HUDEP-2 (cell line): ENCODE data around the gene RTN1.

Experiments used
- DNase-seq, 76 experiments: peaks; one replicate each; lab custom pipeline; 2025; ENCODE audit not compliant: unreplicated experiment in 76 of 76; lab: John Stamatoyannopoulos, UW

RTN1 gene

GRCh38 chr14:59870277-59871165, at the start of gene RTN1:
TSS of gene RTN1 (minus strand) at chr14:59870776. CDS start at chr14:59870630, 146 bp downstream.
- no peak for DNase-seq

DNA sequence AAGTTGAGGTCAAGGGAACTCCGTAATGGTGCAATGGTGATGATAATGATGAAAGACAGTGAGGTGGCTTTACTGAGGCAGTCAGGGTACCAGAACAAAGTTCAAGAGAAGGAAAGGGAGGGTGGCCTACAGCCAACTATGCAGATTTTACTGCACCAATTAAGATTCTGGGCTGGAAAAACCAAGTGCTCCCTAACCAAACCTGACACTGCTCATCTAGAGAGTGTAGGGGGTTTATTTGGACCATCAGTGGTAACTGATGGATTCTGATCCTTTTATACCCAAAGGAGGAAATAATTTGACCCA, 49.8 kb upstream of the RTN1 start:
- DNase-seq = no peak

DNA sequence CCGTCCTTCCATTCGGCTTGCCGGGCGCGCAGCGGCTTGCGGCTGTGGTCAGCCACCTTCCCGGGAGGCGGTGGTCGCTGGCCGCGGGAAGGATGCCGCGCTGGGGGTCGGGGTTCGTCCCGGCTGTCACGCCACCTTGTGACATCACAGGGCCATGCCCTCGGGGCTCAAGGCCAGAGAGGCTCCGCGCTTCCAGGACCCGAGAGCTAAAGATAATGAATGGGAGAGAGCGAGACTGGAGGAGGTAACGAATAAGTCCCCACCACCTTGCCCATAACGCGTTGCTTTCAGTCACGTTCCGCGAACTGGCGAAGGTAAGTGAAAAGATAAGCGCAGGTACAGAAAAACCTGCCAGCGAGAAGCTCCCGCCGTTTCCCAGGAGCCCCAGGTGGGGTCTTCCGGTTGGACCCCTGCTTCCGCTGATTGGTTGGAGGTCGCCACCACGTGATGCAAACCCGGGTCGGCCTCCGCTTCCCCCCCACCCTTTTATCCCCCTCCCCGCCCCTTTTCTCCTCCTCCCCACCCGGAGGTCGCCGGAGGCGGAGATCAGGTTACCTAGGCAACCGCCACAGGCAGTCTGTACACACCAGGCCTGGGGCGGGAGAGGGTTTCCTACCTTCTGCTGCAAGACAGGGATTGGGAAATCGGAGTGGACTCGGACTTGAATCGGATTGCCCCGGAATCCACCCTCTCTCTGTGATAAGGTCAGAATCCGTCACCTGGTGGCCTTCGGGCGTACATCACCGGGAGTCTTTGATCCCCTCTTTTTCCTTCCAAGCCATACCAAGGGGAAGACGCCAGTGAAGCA, 49.2 kb upstream of the RTN1 start, which contains the start of gene LRRC9:
Gene LRRC9 (plus strand): TSS at position 575 of the 808 bp plus-strand sequence.
- DNase-seq = no peak

GRCh38 chr14:59918824-59919569, 48.4 kb upstream of the RTN1 start:
- no peak for DNase-seq

- DNase-seq = no peak
These were observed 42.6 kb upstream of the RTN1 start for GRCh38 chr14:59913187-59913586.

DNA sequence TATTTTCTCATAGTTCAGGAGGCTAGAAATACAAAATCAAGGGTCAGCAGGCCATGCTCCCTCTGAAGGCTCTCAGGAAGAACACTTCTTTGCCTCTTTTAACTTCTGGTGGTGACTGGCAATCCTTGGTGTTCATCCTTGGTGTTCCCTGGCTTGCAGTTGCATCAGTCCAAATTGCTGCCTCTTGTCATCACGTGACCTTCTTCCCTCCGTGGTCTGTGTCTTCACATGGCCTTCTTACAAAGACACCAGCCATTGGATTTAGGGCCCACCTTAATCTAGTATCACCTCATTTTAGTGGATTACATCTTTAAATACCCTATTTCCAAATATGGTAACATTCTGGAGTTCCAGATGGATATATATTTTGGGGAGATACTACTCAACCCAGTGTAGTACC, 41.9 kb upstream of the RTN1 start:
- no peak for DNase-seq

GRCh38 chr14:59905188-59905587, 34.6 kb upstream of the RTN1 start:
- DNase-seq = no peak

DNA sequence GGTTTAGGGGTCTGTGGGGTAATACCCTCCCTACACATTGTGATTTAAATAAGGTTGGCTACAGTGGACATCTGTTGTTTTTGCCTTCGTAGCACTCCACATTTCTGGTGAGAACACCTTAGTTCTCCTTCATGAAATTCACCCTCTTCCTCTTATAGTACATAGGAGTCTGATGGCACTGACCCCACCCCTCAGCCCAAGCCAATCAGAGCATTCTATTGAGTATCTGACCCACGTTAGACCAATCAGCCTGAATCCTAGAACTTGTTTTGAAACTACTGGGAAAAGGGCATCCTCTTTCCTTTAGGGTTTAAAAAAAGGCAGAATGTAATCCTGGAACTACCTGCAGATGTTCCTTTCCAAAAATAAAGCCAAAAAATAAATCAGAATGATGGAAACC, 33.6 kb upstream of the RTN1 start:
- no peak for DNase-seq

GRCh38 chr14:59900556-59900955, 30.0 kb upstream of the RTN1 start:
- DNase-seq = no peak

DNA sequence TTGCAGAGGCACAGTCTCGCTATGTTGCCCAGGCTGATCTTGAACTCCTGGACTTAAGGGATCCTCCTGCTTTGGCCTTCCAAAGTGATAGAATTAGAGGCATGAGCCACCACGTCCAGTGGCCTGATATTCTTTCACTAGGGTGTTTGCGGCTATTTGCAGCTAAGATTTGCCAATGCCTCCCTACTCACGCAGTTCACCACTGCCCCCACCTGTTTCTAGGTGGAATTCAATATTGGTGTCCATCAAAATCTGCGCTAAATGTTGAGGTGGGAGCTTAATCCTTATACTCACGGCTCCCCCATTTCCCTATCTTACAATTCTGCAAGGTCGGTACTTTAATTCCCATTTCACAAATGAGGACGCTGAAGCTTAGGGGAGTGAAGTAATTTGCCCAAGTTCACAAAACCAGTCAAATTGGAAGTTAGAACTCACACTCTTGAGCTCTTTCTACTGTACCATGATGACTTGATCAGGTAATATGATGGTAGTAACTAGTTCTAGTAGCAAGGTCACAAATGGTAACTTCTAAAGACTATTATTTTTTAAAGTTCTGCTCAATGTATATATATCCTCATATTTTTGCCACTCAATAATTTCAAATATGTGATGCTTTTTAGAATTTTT, 27.3 kb upstream of the RTN1 start:
- peak in 1 of 76 experiments; percentile 2 for DNase-seq

DNA sequence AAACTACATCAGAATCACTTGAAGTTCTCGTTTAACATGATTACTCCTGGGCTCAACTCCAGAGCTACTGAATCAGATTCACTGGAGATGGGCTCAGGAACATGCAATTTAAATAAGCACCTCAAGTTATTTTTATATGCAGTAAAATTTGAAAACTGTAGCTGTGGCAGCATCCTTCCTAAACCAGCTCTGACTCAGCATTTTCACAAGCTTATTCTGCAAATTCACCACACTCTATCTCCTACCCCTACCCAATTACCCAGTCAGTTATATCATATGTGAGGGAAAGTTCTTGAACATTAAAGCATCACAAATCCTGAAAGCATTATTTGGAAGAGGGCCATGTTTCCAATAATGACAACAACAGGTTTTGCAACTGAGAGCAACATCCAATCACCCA, 25.1 kb upstream of the RTN1 start:
- DNase-seq = no peak

DNA sequence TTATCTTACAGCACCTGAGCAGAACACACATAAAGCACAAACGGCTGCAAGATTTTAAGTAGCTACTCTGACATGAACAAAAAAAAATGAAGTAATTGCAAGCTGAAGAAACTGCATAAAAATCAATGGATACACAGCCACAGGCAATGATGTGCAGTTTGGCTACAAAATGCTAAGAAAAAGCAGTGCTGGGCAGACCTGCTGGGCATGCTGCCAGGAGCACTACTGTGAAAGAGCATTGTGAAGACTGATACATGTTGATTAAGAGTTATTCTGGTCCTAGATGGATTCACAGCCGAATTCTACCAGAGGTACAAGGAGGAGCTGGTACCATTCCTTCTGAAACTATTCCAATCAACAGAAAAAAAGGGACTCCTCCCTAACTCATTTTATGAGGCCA, 20.1 kb upstream of the RTN1 start:
- peak in 1 of 76 experiments; percentile 2 for DNase-seq

DNA sequence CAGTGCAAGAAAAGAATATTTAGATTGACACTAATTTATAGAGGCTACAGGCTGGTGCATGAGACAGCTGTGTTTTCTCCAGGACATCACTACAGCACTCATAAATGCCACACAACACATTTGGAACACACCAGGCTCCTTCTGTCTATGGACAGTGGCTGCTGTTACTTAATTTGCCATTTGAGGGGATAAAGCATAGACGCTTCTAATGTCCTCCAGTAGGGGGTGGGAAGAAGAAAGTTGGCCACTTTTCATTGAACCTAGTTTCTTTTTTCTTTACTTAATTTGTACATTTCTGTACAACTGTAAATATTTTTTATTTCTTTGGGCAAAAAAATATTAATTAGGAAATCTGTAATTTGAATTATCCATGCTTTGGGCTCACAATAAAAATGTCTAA, 12.4 kb upstream of the RTN1 start:
- DNase-seq = no peak

DNA sequence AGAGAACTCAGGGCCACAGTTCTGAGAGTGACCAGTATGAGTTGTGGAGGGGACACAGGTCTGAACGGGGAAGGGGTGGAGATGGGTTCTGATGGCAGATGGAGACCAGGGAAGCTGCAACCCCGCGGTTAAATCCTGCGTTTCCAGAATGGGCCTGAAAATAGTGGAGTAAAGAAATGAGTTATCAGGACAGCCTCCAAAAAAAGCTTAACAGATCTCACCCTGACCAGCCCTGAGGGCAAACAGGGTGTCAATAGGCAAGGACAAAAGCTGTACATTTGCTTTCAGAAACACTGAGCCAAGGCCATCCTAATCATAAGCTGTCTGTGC, 555 bp upstream of the RTN1 start:
- no peak for DNase-seq

DNA sequence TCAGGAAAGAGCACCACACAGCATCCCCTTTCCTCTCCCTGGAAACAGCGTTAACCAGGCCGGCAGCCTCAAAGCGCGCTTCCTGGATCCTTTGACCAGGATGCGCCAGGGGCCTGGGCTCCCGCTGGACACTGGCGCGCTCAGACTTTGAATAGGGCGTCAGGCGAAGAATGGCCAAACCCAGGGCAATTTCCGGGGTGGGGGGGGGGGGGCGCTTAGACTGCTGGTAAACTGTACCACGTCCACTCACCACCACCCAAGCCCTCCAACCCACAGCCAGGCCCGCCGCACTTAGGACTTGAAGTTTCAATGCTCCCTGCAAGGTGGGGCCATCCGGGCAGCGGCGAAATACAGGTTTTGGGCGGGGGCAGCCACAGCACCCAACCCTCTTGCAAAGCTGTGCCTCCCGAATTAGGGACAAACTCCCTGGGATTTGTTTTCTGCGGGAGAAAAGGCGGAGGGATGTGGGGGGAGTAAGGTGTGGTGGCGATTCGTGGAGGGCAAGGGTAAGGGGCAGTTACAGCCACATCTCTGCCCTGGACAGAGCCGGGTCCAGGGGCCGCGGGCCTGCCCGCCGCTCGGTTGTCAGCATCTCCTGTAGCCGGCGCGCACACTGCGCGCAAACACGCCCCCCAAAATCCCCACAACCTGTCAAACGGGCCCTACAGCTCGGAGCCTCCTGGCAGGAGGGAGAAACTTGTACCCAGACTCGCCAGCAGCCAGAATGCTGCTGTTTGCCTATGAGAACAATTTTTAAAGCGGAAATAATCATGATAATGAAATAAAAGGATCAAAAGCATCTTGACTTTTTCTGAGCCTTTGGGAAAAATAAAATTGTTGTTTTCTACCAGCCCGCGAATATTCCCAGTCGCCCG, 958 bp downstream of the RTN1 start:
- no peak for DNase-seq

GRCh38 chr14:59868021-59868420, 2.6 kb downstream of the RTN1 start:
- no peak for DNase-seq

- no peak for DNase-seq
These were observed 6.6 kb downstream of the RTN1 start for GRCh38 chr14:59863806-59864525.

- no peak for DNase-seq
These were observed 13.2 kb downstream of the RTN1 start for GRCh38 chr14:59857328-59857727.

- no peak for DNase-seq
These were observed 18.2 kb downstream of the RTN1 start for GRCh38 chr14:59852350-59852749.
